ENCODE measurements around the gene GPSM1. TPM values are rescaled to one million over a fixed set of nuclear protein-coding genes. Genes with fewer than 3 reads are reported as not detected.

The GPSM1 gene
- total RNA-seq, 1 donor = 39.1 TPM

DNA sequence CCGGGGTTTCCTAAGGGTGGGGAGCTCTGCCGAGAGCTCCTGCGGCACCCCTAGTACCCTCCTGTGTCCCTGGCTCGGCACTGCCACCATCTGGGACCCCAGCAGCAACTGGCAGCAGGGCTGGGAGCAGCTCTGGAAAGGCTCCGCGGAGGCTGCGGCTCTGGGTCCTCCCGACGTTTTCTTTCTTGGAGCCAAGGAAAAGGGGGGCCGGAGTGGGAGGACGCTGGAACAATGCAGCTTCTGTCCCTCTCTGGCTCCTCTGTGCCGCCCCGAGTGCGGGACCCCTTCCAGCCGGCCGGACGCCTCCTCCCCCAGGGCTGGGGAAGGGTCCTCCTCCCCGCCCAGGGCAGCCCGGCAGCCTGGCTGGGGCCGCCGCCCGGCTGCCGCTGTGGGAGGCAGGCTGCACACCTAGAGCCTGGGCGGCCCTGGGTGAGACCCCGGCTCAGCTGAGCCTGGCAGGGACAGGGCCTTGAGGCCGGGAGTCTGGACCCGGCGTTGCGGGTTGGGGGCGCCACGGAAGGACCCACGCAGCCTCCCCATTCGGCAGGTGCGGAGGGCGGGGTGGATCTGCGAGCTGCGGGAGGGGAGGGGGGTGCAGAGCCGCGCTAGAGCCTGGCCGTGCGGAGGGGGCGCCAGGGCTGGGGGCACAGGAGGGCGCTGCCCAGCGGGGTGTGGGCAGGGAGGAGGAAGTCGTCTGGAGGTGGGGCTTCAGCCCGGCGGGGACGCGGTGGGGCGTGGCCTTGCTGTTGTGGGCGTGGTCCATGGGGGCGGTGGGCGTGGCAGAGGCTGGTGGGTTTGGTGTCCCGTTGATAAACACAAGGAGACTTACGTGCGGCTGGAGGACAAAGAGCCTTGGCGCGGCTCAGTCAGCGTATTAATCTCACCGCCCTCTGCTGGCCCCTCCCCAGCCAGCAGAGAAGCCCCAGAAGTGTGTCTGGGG is 15.1 kb downstream of the GPSM1 start:
- H2AFZ ChIP-seq (ENCODE audit: low read length) = no peak overlapping the region
- TF ChIP-seq, protein P1, sequence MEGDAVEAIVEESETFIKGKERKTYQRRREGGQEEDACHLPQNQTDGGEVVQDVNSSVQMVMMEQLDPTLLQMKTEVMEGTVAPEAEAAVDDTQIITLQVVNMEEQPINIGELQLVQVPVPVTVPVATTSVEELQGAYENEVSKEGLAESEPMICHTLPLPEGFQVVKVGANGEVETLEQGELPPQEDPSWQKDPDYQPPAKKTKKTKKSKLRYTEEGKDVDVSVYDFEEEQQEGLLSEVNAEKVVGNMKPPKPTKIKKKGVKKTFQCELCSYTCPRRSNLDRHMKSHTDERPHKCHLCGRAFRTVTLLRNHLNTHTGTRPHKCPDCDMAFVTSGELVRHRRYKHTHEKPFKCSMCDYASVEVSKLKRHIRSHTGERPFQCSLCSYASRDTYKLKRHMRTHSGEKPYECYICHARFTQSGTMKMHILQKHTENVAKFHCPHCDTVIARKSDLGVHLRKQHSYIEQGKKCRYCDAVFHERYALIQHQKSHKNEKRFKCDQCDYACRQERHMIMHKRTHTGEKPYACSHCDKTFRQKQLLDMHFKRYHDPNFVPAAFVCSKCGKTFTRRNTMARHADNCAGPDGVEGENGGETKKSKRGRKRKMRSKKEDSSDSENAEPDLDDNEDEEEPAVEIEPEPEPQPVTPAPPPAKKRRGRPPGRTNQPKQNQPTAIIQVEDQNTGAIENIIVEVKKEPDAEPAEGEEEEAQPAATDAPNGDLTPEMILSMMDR (IDR thresholded peaks at IDR 0.05; ENCODE audit: extremely low read depth, low read depth, low read length) = no peak
- no peak overlapping the region for H3K4me2 ChIP-seq (ENCODE audit: insufficient read depth, low read length)
- no peaks in the 10 kb centered on the region for H3K79me2 ChIP-seq (ENCODE audit: insufficient read depth, low read length)
- H4K20me1 ChIP-seq (ENCODE audit: insufficient read depth, low read length) = peaks cover 48% of the 10 kb centered on the region
- H3K36me3 ChIP-seq (ENCODE audit: insufficient read depth, low read length) = peaks cover 40% of the 10 kb centered on the region
- no peak overlapping the region for H3K27ac ChIP-seq (ENCODE audit: low read depth, low read length)
- H3K4me3 ChIP-seq (ENCODE audit: insufficient read depth, low read length) = no peak overlapping the region
- no peaks in the 10 kb centered on the region for H3K9me3 ChIP-seq (ENCODE audit: low read depth, low read length)
- H3K4me1 ChIP-seq (ENCODE audit: insufficient read depth, low read length) = peaks cover 24% of the 10 kb centered on the region
- DNase-seq (ENCODE audit: insufficient read length, low spot score, missing footprints) = peak; percentile 93
- H3K27me3 ChIP-seq (ENCODE audit: insufficient read depth, low read length) = no peaks in the 10 kb centered on the region

GRCh38 chr9:136343121-136343883 is 16.0 kb downstream of the GPSM1 start:
- H3K4me3 ChIP-seq (ENCODE audit: insufficient read depth, low read length) = no peak overlapping the region
- H3K36me3 ChIP-seq (ENCODE audit: insufficient read depth, low read length) = peaks cover 33% of the 10 kb centered on the region
- DNase-seq (ENCODE audit: insufficient read length, low spot score, missing footprints) = no peak
- no peak overlapping the region for H2AFZ ChIP-seq (ENCODE audit: low read length)
- no peak overlapping the region for H3K27ac ChIP-seq (ENCODE audit: low read depth, low read length)
- H3K79me2 ChIP-seq (ENCODE audit: insufficient read depth, low read length) = no peaks in the 10 kb centered on the region
- H3K27me3 ChIP-seq (ENCODE audit: insufficient read depth, low read length) = no peaks in the 10 kb centered on the region
- H4K20me1 ChIP-seq (ENCODE audit: insufficient read depth, low read length) = peaks cover 48% of the 10 kb centered on the region
- H3K9me3 ChIP-seq (ENCODE audit: low read depth, low read length) = no peaks in the 10 kb centered on the region
- peaks cover 27% of the 10 kb centered on the region for H3K4me1 ChIP-seq (ENCODE audit: insufficient read depth, low read length)
- TF ChIP-seq, protein P1 (IDR thresholded peaks at IDR 0.05; ENCODE audit: extremely low read depth, low read depth, low read length) = no peak
- no peak overlapping the region for H3K4me2 ChIP-seq (ENCODE audit: insufficient read depth, low read length)

DNA sequence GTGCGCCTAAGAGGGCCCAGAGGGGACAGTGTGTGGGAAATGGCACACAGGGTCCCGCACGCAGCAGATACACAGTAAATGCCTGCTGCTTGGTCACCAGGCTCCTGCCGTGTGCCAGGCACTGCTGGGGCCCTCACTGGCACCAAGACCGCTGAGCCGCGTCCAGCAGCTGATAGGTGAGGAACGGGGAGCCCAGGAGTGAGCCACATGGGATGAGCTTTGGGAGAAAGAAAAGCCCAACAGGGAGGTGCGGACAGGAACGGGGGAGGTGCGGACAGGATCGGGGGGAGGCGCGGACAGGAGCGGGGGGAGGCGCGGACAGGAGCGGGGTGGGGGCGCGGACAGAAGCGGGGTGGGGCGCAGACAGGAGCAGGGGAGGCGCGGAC is 16.5 kb downstream of the GPSM1 start:
- Histone ChIP-seq H3K27me3 (ENCODE audit: insufficient read depth, low read length) (no peaks in the 10 kb centered on the region), H3K4me2 (ENCODE audit: insufficient read depth, low read length) (no peak overlapping the region), H4K20me1 (ENCODE audit: insufficient read depth, low read length) (peaks cover 47% of the 10 kb centered on the region), H3K79me2 (ENCODE audit: insufficient read depth, low read length) (no peaks in the 10 kb centered on the region), H3K4me1 (ENCODE audit: insufficient read depth, low read length) (peaks cover 27% of the 10 kb centered on the region), H2AFZ (ENCODE audit: low read length) (no peak overlapping the region), H3K9me3 (ENCODE audit: low read depth, low read length) (no peaks in the 10 kb centered on the region), H3K27ac (ENCODE audit: low read depth, low read length) (no peak overlapping the region), H3K36me3 (ENCODE audit: insufficient read depth, low read length) (peaks cover 33% of the 10 kb centered on the region), H3K4me3 (ENCODE audit: insufficient read depth, low read length) (no peak overlapping the region)
- DNase-seq (ENCODE audit: insufficient read length, low spot score, missing footprints) = no peak
- TF ChIP-seq, protein P1 (IDR thresholded peaks at IDR 0.05; ENCODE audit: extremely low read depth, low read depth, low read length) = no peak
